HG03378 (cell line): ENCODE data around the gene EIF2S1.
"Not testable (repeated sequence)": the region's sequence is repeated elsewhere in the genome, so short reads cannot be mapped to it uniquely, and the experiment has no call there.

ENCODE experiments used
- ATAC-seq: cut with Tn5 transposase; IDR thresholded peaks from one replicate; pipeline ENCODE4 v1.9.1; 2021; ENCODE audit warnings: mild to moderate bottlenecking, moderate library complexity; ENCODE audit not compliant: unreplicated experiment

The EIF2S1 gene

GRCh38 chr14:67359775-67360469 is at the start of gene EIF2S1, which contains the start of gene ATP6V1D:
Gene EIF2S1, plus strand, starts transcription at chr14:67360328. Its CDS starts 4,440 bp downstream, at chr14:67364768.
Gene ATP6V1D, minus strand, starts transcription at chr14:67359804. Its CDS starts 106 bp downstream, at chr14:67359698.
- peak; percentile 88 for ATAC-seq

GRCh38 chr14:67311868-67312267 is 48.3 kb upstream of the EIF2S1 start:
- no peak for ATAC-seq

GRCh38 chr14:67313153-67313552 is 47.0 kb upstream of the EIF2S1 start:
- ATAC-seq = no peak

GRCh38 chr14:67317822-67318221 is 42.3 kb upstream of the EIF2S1 start:
- ATAC-seq = no peak

GRCh38 chr14:67319142-67319541 is 41.0 kb upstream of the EIF2S1 start:
- ATAC-seq = no peak

GRCh38 chr14:67329666-67330065 is 30.5 kb upstream of the EIF2S1 start:
- ATAC-seq = not testable (repeated sequence)

- no peak for ATAC-seq
Observed at GRCh38 chr14:67331368-67332125, 28.6 kb upstream of the EIF2S1 start.

- no peak for ATAC-seq
Observed at GRCh38 chr14:67332468-67332867, 27.7 kb upstream of the EIF2S1 start.

GRCh38 chr14:67335781-67336180 is 24.3 kb upstream of the EIF2S1 start:
- ATAC-seq = no peak

GRCh38 chr14:67341231-67341630 is 18.9 kb upstream of the EIF2S1 start:
- ATAC-seq = not testable (repeated sequence)

GRCh38 chr14:67343601-67344230 is 16.4 kb upstream of the EIF2S1 start:
- no peak for ATAC-seq

GRCh38 chr14:67345583-67345982 is 14.5 kb upstream of the EIF2S1 start:
- ATAC-seq = no peak

GRCh38 chr14:67352055-67352454 is 8.1 kb upstream of the EIF2S1 start:
- ATAC-seq = no peak

GRCh38 chr14:67357186-67357968 is 2.8 kb upstream of the EIF2S1 start:
- no peak for ATAC-seq

- no peak for ATAC-seq
Observed at GRCh38 chr14:67357969-67358354, 2.2 kb upstream of the EIF2S1 start.

- no peak for ATAC-seq
Observed at GRCh38 chr14:67358924-67359774, 979 bp upstream of the EIF2S1 start.

GRCh38 chr14:67360470-67361206 is 510 bp downstream of the EIF2S1 start:
- ATAC-seq = peak; percentile 19

- ATAC-seq = no peak
Observed at GRCh38 chr14:67365476-67365875, 5.3 kb downstream of the EIF2S1 start.

GRCh38 chr14:67370830-67371229 is 10.7 kb downstream of the EIF2S1 start:
- ATAC-seq = no peak
